ENCODE results near the gene TRMT61B. TPM values are rescaled to one million over a fixed set of nuclear protein-coding genes. Genes with fewer than 3 reads are reported as not detected.

TRMT61B gene
- total RNA-seq, 4 donors from 2014 or later, result 7.0 to 16.3 (median 10.6) TPM

DNA sequence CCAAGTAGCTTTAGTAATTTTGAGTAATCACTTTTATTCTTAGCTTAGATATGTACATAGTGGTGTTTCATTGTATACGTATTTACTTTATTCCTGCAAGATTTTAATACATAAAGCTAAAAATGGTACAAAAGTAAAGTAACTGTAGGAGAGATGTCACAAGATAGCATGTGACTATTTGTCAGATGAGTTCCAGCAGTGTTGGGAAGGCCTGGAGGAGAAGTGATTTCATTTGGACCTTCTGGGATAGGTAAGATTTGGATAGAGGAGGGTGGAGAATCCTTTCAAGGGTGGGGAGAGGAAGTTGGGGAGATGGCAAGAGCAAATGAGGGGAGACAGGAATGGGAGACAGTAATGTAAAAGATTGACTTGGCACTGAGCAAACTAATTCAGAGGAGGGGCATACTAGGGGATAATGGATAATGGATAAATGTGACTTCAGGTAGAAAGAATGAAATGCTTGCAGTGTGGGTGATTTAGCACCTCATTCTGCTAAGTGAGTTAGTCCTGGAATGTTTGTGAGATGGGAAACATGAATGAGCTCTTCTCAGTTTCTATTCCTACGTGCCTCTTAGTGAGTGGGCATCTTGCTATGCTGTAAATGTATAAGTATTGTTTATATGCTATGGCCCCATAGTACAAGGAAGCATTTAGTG lies 34.8 kb upstream of the TRMT61B start:
- TF ChIP-seq, protein P1, sequence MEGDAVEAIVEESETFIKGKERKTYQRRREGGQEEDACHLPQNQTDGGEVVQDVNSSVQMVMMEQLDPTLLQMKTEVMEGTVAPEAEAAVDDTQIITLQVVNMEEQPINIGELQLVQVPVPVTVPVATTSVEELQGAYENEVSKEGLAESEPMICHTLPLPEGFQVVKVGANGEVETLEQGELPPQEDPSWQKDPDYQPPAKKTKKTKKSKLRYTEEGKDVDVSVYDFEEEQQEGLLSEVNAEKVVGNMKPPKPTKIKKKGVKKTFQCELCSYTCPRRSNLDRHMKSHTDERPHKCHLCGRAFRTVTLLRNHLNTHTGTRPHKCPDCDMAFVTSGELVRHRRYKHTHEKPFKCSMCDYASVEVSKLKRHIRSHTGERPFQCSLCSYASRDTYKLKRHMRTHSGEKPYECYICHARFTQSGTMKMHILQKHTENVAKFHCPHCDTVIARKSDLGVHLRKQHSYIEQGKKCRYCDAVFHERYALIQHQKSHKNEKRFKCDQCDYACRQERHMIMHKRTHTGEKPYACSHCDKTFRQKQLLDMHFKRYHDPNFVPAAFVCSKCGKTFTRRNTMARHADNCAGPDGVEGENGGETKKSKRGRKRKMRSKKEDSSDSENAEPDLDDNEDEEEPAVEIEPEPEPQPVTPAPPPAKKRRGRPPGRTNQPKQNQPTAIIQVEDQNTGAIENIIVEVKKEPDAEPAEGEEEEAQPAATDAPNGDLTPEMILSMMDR (IDR thresholded peaks at IDR 0.05; ENCODE audit: low read depth), result no peak

DNA sequence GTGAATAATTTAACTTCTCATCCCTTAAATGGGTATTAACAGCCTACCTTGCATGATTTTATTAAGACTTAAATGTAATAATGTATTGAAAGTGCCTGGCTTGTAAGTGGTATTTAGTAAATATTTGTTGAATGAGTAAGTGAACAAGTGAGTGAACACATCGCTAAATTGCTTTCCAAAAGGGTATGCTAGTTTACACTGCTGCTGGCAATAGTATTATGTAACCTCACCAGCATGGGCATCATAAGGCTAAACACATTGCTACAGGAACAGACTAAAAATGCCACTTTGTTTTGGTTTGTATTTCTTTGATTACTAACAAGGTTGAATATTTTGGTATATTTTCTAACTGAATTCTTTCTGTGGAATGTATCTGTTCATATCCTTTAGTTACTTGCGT lies 34.2 kb upstream of the TRMT61B start:
- TF ChIP-seq, protein P1 (IDR thresholded peaks at IDR 0.05; ENCODE audit: low read depth), result no peak

DNA sequence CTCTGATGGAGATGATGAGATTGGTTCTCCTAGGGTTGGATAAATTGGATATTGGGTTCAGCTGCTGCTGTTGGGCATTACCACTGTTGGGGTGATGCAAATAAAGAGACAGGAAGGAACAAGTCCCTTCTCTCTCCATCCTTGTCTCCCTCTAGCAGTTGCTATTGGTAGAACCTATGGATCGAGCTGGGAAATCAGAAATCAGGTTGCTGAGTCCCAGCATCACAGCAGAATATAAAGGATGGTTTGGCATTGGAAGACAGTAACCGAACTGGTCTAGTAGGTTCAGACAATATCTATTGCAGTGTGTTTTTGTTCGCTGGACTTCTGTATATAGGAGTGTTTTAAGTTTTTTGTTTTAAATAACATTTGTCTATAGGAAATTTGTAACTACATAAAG lies 32.5 kb upstream of the TRMT61B start:
- TF ChIP-seq, protein P1 (IDR thresholded peaks at IDR 0.05; ENCODE audit: low read depth), result no peak

DNA sequence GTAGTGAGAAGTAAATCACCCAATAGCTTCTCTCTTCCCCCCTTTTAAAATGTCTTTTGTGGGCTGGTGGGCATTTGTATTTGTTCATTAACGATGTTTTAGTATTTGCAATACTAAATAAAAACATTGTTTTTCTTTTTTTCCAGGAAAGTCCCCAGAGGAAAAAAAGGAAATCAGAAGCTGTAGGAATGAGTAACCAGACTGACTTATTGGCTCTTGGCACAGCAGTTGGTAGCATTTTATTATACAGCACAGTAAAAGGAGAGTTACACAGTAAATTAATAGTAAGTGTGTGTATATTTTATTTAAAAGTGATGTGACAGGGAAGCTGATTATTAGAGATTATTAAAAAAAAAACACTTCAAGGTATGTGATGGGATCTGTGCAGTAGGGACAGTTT lies 31.7 kb upstream of the TRMT61B start:
- TF ChIP-seq, protein P1 (IDR thresholded peaks at IDR 0.05; ENCODE audit: low read depth), result no peak

DNA sequence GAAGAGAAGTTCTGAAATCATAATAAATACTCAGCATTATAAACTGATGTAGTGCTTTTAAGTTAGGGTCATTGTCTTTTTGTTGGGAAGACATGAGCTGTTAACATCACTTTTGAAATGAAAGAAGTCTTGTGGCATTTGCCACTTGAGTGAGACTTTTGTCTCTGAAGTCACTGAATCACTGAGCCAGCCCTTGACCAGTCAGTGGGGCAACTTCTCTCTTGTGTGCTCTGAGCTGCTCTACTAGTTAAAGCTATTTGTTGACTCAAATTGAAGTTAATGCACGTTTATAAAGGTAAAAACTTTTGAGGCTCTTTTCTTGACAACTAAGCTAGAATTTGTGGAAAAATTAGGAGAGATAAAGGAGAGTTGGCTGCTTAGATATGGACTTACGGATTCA lies 31.1 kb upstream of the TRMT61B start:
- TF ChIP-seq, protein P1 (IDR thresholded peaks at IDR 0.05; ENCODE audit: low read depth), result no peak

DNA sequence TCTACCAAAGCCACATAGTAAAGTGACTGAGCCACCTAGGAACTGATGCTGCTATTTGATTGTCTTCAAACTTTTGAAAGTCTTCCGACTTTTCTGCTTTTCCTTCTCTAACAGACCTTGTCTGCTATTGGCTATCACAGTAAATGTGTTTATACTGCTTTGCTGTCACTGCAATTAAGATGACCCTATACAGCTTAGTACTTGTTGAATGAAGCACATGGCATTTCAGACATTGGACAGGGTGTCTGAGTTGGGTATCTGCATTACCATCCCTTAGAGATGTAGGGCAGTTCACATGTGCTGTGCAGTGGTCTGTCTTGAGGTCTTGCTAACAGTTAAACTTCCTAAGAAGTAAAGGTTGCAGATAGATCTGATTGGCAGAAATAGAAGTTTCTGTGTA lies 27.9 kb upstream of the TRMT61B start:
- TF ChIP-seq, protein P1 (IDR thresholded peaks at IDR 0.05; ENCODE audit: low read depth), result no peak

DNA sequence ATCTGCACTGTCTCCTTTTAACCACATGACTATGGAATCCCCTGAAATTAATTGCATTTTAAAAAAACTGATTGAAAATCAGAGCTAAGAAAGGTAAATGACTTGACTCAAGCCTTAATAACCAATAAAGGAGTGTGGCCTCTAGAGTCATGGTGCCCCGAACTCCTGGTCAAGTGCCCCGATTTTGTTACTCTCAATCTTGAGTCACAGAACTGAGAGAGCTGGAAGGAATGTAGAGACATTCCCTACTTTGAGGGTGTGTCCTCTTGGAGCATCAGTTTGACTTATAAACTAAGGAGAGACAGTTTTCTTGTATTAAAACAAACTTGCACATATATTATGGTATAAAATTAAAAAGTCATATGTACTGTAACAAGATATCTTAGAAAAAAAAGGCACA lies 26.8 kb upstream of the TRMT61B start:
- TF ChIP-seq, protein P1 (IDR thresholded peaks at IDR 0.05; ENCODE audit: low read depth), result no peak
